Ovary (tissue), 3 donors: ENCODE measurements around the gene BEX2.

Experiments
- CTCF ChIP-seq, 3 donors: fragments of 450-650 bp in 2 of 3; fragments of 200-600 bp in 1 of 3; IDR thresholded peaks; one replicate each; pipeline versions ENCODE4 v1.5.1 to v1.8.0; 2016 to 2022; ENCODE audit warnings: antibody characterized with exemption in 3 of 3, mild to moderate bottlenecking in 1 of 3
- EP300 ChIP-seq: sonication (generic); formaldehyde crosslinking; IDR thresholded peaks from one replicate; pipeline ENCODE4 v1.6.1; 2017; ENCODE audit warnings: antibody characterized with exemption
- POLR2A ChIP-seq: fragments of 450-650 bp; IDR thresholded peaks from one replicate; pipeline ENCODE4 v1.6.1; 2017; ENCODE audit warnings: antibody characterized with exemption, mild to moderate bottlenecking, moderate library complexity
- donor health status: DM: no; HTN: no; CAD: no.

- no peak for TF ChIP-seq CTCF (IDR thresholded peaks at IDR 0.05)
- no peak for TF ChIP-seq POLR2A
- TF ChIP-seq EP300, result no peak
Observed at GRCh38 chrX:103357871-103358270, 47.1 kb upstream of the BEX2 start.
